ENCODE measurements around the gene ADAMTS9.

The ADAMTS9 gene

GRCh38 chr3:64625381-64625780 lies 62.4 kb downstream of the ADAMTS9 start:
- Histone ChIP-seq H3K23ac (ENCODE audit: low read length in 2 of 2) (no peak overlapping the region), H3K4me2 (ENCODE audit: low read length, poor library complexity, severe bottlenecking) (no peak overlapping the region), H2AK5ac (ENCODE audit: low read length, severe bottlenecking) (no peak overlapping the region), H4K8ac (ENCODE audit: low read length) (no peak overlapping the region), H2AFZ (ENCODE audit: low read depth, low read length) (no peak overlapping the region), H3K27me3 (ENCODE audit: control insufficient read depth in 1 of 2, insufficient read depth in 1 of 2, low read length in 2 of 2) (no peaks in the 10 kb centered on the region), H4K91ac (ENCODE audit: low read length) (no peak overlapping the region), H3K9ac (ENCODE audit: low read length) (no peak overlapping the region), H2BK5ac (ENCODE audit: low read depth, low read length, poor library complexity, severe bottlenecking) (no peak overlapping the region), H3K27ac (ENCODE audit: low read length, poor library complexity, severe bottlenecking) (no peak overlapping the region), H3K79me1 (replicated peaks; ENCODE audit: low read length, poor library complexity, severe bottlenecking) (no peaks in the 10 kb centered on the region), H2BK120ac (ENCODE audit: low read depth, low read length) (no peak overlapping the region), H3K14ac (ENCODE audit: low read length in 2 of 2) (no peak overlapping the region), H3K4me1 (ENCODE audit: control insufficient read depth, insufficient read depth, low read depth, low read length) (peaks cover 2% of the 10 kb centered on the region), H3K9me3 (ENCODE audit: control insufficient read depth, low read length) (no peaks in the 10 kb centered on the region), H3K4ac (ENCODE audit: low read depth in 1 of 2, low read length in 2 of 2) (no peak overlapping the region), H2BK12ac (ENCODE audit: low read length in 2 of 2) (no peak overlapping the region), H3K36me3 (ENCODE audit: control insufficient read depth in 1 of 2, insufficient read depth in 2 of 2, low read depth in 1 of 2, low read length in 2 of 2) (peaks cover 0 to 3% of the 10 kb centered on the region in 2 experiments), H3K18ac (ENCODE audit: low read depth in 1 of 2, low read length in 2 of 2) (no peak overlapping the region), H3K4me3 (ENCODE audit: insufficient read depth in 1 of 2, low read depth in 1 of 2, low read length in 2 of 2) (no peak overlapping the region), H2BK15ac (ENCODE audit: low read depth, poor library complexity, severe bottlenecking) (no peak overlapping the region)
- WGBS: no CpG with 5 or more reads among the region's 1 CpG
- DNase-seq: peak; percentile 25

GRCh38 chr3:64623125-64623524 lies 64.7 kb downstream of the ADAMTS9 start:
- Histone ChIP-seq H2AK5ac (ENCODE audit: low read length, severe bottlenecking) (no peak overlapping the region), H2AFZ (ENCODE audit: low read depth, low read length) (no peak overlapping the region), H2BK12ac (ENCODE audit: low read length in 2 of 2) (peak overlapping the region in 1 of 2 experiments; percentile 3), H3K4ac (ENCODE audit: low read depth in 1 of 2, low read length in 2 of 2) (no peak overlapping the region), H4K8ac (ENCODE audit: low read length) (no peak overlapping the region), H3K79me1 (replicated peaks; ENCODE audit: low read length, poor library complexity, severe bottlenecking) (no peaks in the 10 kb centered on the region), H2BK15ac (ENCODE audit: low read depth, poor library complexity, severe bottlenecking) (no peak overlapping the region), H3K14ac (ENCODE audit: low read length in 2 of 2) (no peak overlapping the region), H3K27me3 (ENCODE audit: control insufficient read depth in 1 of 2, insufficient read depth in 1 of 2, low read length in 2 of 2) (no peaks in the 10 kb centered on the region), H3K4me3 (ENCODE audit: insufficient read depth in 1 of 2, low read depth in 1 of 2, low read length in 2 of 2) (no peak overlapping the region), H3K36me3 (ENCODE audit: control insufficient read depth in 1 of 2, insufficient read depth in 2 of 2, low read depth in 1 of 2, low read length in 2 of 2) (peaks cover 0 to 3% of the 10 kb centered on the region in 2 experiments), H3K23ac (ENCODE audit: low read length in 2 of 2) (no peak overlapping the region), H3K18ac (ENCODE audit: low read depth in 1 of 2, low read length in 2 of 2) (no peak overlapping the region), H3K4me1 (ENCODE audit: control insufficient read depth, insufficient read depth, low read depth, low read length) (peaks cover 2% of the 10 kb centered on the region), H2BK5ac (ENCODE audit: low read depth, low read length, poor library complexity, severe bottlenecking) (no peak overlapping the region), H3K9ac (ENCODE audit: low read length) (no peak overlapping the region), H3K27ac (ENCODE audit: low read length, poor library complexity, severe bottlenecking) (no peak overlapping the region), H2BK120ac (ENCODE audit: low read depth, low read length) (no peak overlapping the region), H3K4me2 (ENCODE audit: low read length, poor library complexity, severe bottlenecking) (no peak overlapping the region), H4K91ac (ENCODE audit: low read length) (peak overlapping the region; percentile 18), H3K9me3 (ENCODE audit: control insufficient read depth, low read length) (no peaks in the 10 kb centered on the region)
- no peak for DNase-seq
- WGBS: 50% methylated on average over 1 of the region's 2 CpGs

GRCh38 chr3:64621726-64622395 lies 65.9 kb downstream of the ADAMTS9 start:
- H2BK5ac ChIP-seq (ENCODE audit: low read depth, low read length, poor library complexity, severe bottlenecking): no peak overlapping the region
- no peak overlapping the region for H4K8ac ChIP-seq (ENCODE audit: low read length)
- H3K23ac ChIP-seq (ENCODE audit: low read length in 2 of 2): no peak overlapping the region
- no peak overlapping the region for H2BK120ac ChIP-seq (ENCODE audit: low read depth, low read length)
- no peak overlapping the region for H3K27ac ChIP-seq (ENCODE audit: low read length, poor library complexity, severe bottlenecking)
- H3K14ac ChIP-seq (ENCODE audit: low read length in 2 of 2): no peak overlapping the region
- H3K4me1 ChIP-seq (ENCODE audit: control insufficient read depth, insufficient read depth, low read depth, low read length): peaks cover 2% of the 10 kb centered on the region
- H2AK5ac ChIP-seq (ENCODE audit: low read length, severe bottlenecking): no peak overlapping the region
- DNase-seq: no peak
- peak overlapping the region in 1 of 2 experiments; percentile 45 for H3K4me3 ChIP-seq (ENCODE audit: insufficient read depth in 1 of 2, low read depth in 1 of 2, low read length in 2 of 2)
- H4K91ac ChIP-seq (ENCODE audit: low read length): no peak overlapping the region
- H3K79me1 ChIP-seq (replicated peaks; ENCODE audit: low read length, poor library complexity, severe bottlenecking): no peaks in the 10 kb centered on the region
- H3K27me3 ChIP-seq (ENCODE audit: control insufficient read depth in 1 of 2, insufficient read depth in 1 of 2, low read length in 2 of 2): no peaks in the 10 kb centered on the region
- no peak overlapping the region for H2AFZ ChIP-seq (ENCODE audit: low read depth, low read length)
- 95% methylated on average over 5 of the region's 8 CpGs for whole genome bisulfite sequencing
- H2BK12ac ChIP-seq (ENCODE audit: low read length in 2 of 2): no peak overlapping the region
- peaks cover 0 to 3% of the 10 kb centered on the region in 2 experiments for H3K36me3 ChIP-seq (ENCODE audit: control insufficient read depth in 1 of 2, insufficient read depth in 2 of 2, low read depth in 1 of 2, low read length in 2 of 2)
- H3K4me2 ChIP-seq (ENCODE audit: low read length, poor library complexity, severe bottlenecking): no peak overlapping the region
- H3K4ac ChIP-seq (ENCODE audit: low read depth in 1 of 2, low read length in 2 of 2): no peak overlapping the region
- H3K18ac ChIP-seq (ENCODE audit: low read depth in 1 of 2, low read length in 2 of 2): no peak overlapping the region
- H3K9me3 ChIP-seq (ENCODE audit: control insufficient read depth, low read length): no peaks in the 10 kb centered on the region
- no peak overlapping the region for H3K9ac ChIP-seq (ENCODE audit: low read length)
- H2BK15ac ChIP-seq (ENCODE audit: low read depth, poor library complexity, severe bottlenecking): no peak overlapping the region

- no peak overlapping the region for H3K9ac ChIP-seq (ENCODE audit: low read length)
- H3K27me3 ChIP-seq (ENCODE audit: control insufficient read depth in 1 of 2, insufficient read depth in 1 of 2, low read length in 2 of 2): no peaks in the 10 kb centered on the region
- H2BK120ac ChIP-seq (ENCODE audit: low read depth, low read length): no peak overlapping the region
- H2BK5ac ChIP-seq (ENCODE audit: low read depth, low read length, poor library complexity, severe bottlenecking): no peak overlapping the region
- no peaks in the 10 kb centered on the region for H3K79me1 ChIP-seq (replicated peaks; ENCODE audit: low read length, poor library complexity, severe bottlenecking)
- H3K27ac ChIP-seq (ENCODE audit: low read length, poor library complexity, severe bottlenecking): no peak overlapping the region
- H2BK15ac ChIP-seq (ENCODE audit: low read depth, poor library complexity, severe bottlenecking): no peak overlapping the region
- no peak overlapping the region for H2AFZ ChIP-seq (ENCODE audit: low read depth, low read length)
- no peak overlapping the region for H3K4me3 ChIP-seq (ENCODE audit: insufficient read depth in 1 of 2, low read depth in 1 of 2, low read length in 2 of 2)
- H3K4ac ChIP-seq (ENCODE audit: low read depth in 1 of 2, low read length in 2 of 2): no peak overlapping the region
- no peak overlapping the region for H3K23ac ChIP-seq (ENCODE audit: low read length in 2 of 2)
- no peak overlapping the region for H3K14ac ChIP-seq (ENCODE audit: low read length in 2 of 2)
- H3K36me3 ChIP-seq (ENCODE audit: control insufficient read depth in 1 of 2, insufficient read depth in 2 of 2, low read depth in 1 of 2, low read length in 2 of 2): peaks cover 0 to 3% of the 10 kb centered on the region in 2 experiments
- H2AK5ac ChIP-seq (ENCODE audit: low read length, severe bottlenecking): no peak overlapping the region
- no peaks in the 10 kb centered on the region for H3K4me1 ChIP-seq (ENCODE audit: control insufficient read depth, insufficient read depth, low read depth, low read length)
- H3K4me2 ChIP-seq (ENCODE audit: low read length, poor library complexity, severe bottlenecking): no peak overlapping the region
- no peak overlapping the region for H4K91ac ChIP-seq (ENCODE audit: low read length)
- DNase-seq: no peak
- H3K9me3 ChIP-seq (ENCODE audit: control insufficient read depth, low read length): no peaks in the 10 kb centered on the region
- H4K8ac ChIP-seq (ENCODE audit: low read length): no peak overlapping the region
- 95% methylated on average over 8 of the region's 8 CpGs for WGBS
- no peak overlapping the region for H2BK12ac ChIP-seq (ENCODE audit: low read length in 2 of 2)
- no peak overlapping the region for H3K18ac ChIP-seq (ENCODE audit: low read depth in 1 of 2, low read length in 2 of 2)
These were observed 66.5 kb downstream of the ADAMTS9 start for GRCh38 chr3:64621275-64621674.
